Breast epithelium (tissue), 3 donors: ENCODE data around the gene SRPK3.

ENCODE experiments used
- POLR2A ChIP-seq: fragments of 450-650 bp; IDR thresholded peaks from one replicate; pipeline ENCODE4 v1.6.1; 2016; ENCODE audit warnings: antibody characterized with exemption, mild to moderate bottlenecking, moderate library complexity
- POLR2AphosphoS5 ChIP-seq, 3 donors: sonication (generic); formaldehyde crosslinking; IDR thresholded peaks; one replicate each; pipeline ENCODE4 v1.6.1; 2017; ENCODE audit warnings: antibody characterized with exemption in 3 of 3
- TF ChIP-seq, protein P1 (sequence below), 3 donors: fragments of 450-650 bp; IDR thresholded peaks; one replicate each; pipeline ENCODE4 v1.5.1; 2016 to 2017; ENCODE audit warnings: antibody characterized with exemption in 3 of 3, mild to moderate bottlenecking in 3 of 3, moderate library complexity in 3 of 3

DNA sequence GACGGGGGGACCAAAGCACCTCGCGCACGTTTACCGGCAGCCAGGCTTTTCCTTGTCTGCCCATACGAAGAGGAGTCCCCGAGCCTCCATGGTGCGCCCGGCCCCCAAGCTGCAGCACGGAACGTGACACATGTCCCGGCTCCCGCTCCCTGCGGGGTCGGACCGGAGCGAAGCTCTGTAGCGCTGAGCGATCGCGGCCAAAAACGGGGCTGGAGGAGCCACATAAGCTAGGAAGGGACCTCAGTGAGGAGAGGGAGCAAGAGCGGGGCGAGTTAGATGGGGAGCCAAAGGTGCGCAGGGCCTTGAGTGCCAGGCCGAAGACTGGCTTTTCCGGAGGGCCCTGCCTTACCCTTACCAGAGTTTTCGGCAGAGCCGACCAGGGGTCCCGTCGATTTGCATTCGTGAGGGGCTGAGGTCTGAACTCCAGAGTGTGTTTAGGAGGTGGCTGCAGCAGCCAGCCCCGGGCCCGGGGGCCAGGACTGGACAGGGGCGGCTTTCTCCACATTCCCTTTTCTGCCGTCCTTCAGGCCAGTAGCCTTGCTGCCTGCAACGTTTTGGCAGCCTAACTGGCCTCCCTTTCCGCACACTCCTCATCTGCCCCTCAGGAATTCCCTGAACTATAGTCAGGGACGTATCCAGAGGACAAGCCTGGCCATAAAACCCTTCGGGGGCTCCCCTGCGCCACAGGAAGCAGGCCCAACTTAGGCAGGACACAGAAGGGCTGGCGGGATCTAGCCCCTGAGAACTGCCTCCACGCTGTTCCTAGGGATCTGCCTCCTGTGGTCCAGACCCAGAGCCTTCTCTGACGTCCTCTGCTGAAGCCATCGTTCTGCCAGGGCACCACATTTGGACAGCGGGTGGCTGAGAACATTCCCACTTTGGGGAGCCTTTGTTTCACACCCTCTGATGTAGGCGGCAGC lies 14.3 kb downstream of the SRPK3 start:
- no peak for TF ChIP-seq POLR2A
- TF ChIP-seq, protein P1, sequence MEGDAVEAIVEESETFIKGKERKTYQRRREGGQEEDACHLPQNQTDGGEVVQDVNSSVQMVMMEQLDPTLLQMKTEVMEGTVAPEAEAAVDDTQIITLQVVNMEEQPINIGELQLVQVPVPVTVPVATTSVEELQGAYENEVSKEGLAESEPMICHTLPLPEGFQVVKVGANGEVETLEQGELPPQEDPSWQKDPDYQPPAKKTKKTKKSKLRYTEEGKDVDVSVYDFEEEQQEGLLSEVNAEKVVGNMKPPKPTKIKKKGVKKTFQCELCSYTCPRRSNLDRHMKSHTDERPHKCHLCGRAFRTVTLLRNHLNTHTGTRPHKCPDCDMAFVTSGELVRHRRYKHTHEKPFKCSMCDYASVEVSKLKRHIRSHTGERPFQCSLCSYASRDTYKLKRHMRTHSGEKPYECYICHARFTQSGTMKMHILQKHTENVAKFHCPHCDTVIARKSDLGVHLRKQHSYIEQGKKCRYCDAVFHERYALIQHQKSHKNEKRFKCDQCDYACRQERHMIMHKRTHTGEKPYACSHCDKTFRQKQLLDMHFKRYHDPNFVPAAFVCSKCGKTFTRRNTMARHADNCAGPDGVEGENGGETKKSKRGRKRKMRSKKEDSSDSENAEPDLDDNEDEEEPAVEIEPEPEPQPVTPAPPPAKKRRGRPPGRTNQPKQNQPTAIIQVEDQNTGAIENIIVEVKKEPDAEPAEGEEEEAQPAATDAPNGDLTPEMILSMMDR (IDR thresholded peaks at IDR 0.05) = no peak
- no peak for TF ChIP-seq POLR2AphosphoS5 (IDR thresholded peaks at IDR 0.05)
